ENCODE results near the gene RPL36.

DNA sequence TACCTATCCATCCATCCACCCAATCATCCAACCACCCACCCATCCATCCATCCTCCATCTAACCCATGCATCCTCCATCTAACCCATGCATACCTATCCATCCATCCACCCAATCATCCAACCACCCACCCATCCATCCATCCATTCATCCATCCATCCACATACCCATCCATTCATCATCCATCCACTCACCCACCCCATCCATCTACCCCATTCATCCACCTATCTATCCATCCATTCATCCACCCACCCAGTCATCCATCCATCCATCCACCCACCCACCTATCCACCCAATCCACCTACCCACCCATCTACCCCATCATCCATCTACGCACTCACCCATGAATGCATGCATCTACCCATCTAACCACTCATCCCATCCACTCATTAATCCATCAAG is 16.3 kb upstream of the RPL36 start:
- TF ChIP-seq, protein P1, sequence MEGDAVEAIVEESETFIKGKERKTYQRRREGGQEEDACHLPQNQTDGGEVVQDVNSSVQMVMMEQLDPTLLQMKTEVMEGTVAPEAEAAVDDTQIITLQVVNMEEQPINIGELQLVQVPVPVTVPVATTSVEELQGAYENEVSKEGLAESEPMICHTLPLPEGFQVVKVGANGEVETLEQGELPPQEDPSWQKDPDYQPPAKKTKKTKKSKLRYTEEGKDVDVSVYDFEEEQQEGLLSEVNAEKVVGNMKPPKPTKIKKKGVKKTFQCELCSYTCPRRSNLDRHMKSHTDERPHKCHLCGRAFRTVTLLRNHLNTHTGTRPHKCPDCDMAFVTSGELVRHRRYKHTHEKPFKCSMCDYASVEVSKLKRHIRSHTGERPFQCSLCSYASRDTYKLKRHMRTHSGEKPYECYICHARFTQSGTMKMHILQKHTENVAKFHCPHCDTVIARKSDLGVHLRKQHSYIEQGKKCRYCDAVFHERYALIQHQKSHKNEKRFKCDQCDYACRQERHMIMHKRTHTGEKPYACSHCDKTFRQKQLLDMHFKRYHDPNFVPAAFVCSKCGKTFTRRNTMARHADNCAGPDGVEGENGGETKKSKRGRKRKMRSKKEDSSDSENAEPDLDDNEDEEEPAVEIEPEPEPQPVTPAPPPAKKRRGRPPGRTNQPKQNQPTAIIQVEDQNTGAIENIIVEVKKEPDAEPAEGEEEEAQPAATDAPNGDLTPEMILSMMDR (IDR thresholded peaks at IDR 0.05), result no peak
- no peak for TF ChIP-seq POLR2A (IDR thresholded peaks at IDR 0.05)

Data from esophagus squamous epithelium (tissue), 4 donors.